HepG2 (cell line): Measurements from ENCODE around the gene GLYATL3. TPM values are rescaled to one million over a fixed set of nuclear protein-coding genes. Genes with fewer than 3 reads are reported as not detected.

ENCODE experiments used
- ATAC-seq: fragments of 200-7000 bp; cut with Tn5 transposase; 3 replicates; pipeline ENCODE4 v1.9.1; 2020; ENCODE audit warnings: mild to moderate bottlenecking, moderate library complexity
- BruUV-seq: library from RNA; stranded (reverse); fragments of 400-500 nt; replicated peaks from 2 replicates; lab custom pipeline; 2021; lab: Mats Ljungman, UMichigan
- CTCF ChIA-PET: fragments of 300-600 bp; formaldehyde crosslinking; extraction: SDS; loops from one replicate; lab custom pipeline; 2021; ENCODE audit warnings: low total read pairs, inconsistent platforms, low intra/inter-chr PET ratio; lab: Yijun Ruan, JAX
- POLR2A ChIA-PET: fragments of 350-600 bp; sonication (Branson Sonifier 250); formaldehyde crosslinking; loops from one replicate; lab custom pipeline; 2020; ENCODE audit warnings: antibody characterized with exemption, inconsistent platforms; lab: Yijun Ruan, JAX
- DNase-seq: peaks from one replicate; pipeline ENCODE4 v3.0.0-alpha.2; 2015; ENCODE audit warnings: low spot score
- FAIRE-seq: peaks from 3 replicates; lab custom pipeline; 2011; peaks lifted over from hg19 to GRCh38; lab: Jason Lieb, UNC
- H2AFZ ChIP-seq: one replicate; pipeline ENCODE4 v1.6.1; 2011; ENCODE audit warnings: low read length, inconsistent platforms
- H3K27ac ChIP-seq: fragments of 300-600 bp; 3 replicates; pipeline ENCODE4 v1.8.0; 2011; ENCODE audit warnings: mixed run types, mild to moderate bottlenecking, mixed read lengths, low read length, inconsistent platforms; ENCODE audit not compliant: insufficient read depth; ENCODE audit errors: extremely low read length
- H3K27me3 ChIP-seq, 2 experiments: fragments of 200-600 bp in 1 of 2; 2 replicates in 1 of 2; 3 replicates in 1 of 2; pipeline versions ENCODE4 v1.6.0 to v1.8.0; 2011; ENCODE audit warnings: low read length in 2 of 2, mild to moderate bottlenecking in 2 of 2, moderate library complexity in 2 of 2, inconsistent platforms in 1 of 2; ENCODE audit not compliant: insufficient read depth in 2 of 2, control insufficient read depth in 1 of 2
- H3K36me3 ChIP-seq, 2 experiments: fragments of 200-600 bp in 1 of 2; replicated peaks in 1 of 2; 2 replicates in 1 of 2; 3 replicates in 1 of 2; pipeline versions ENCODE4 v1.5.1 to v1.8.0; 2011; ENCODE audit warnings: low read length in 2 of 2, inconsistent platforms in 1 of 2; ENCODE audit not compliant: insufficient read depth in 2 of 2, control insufficient read depth in 1 of 2
- H3K4me1 ChIP-seq: 2 replicates; pipeline ENCODE4 v1.5.1; 2012; ENCODE audit warnings: low read length, inconsistent platforms; ENCODE audit not compliant: insufficient read depth
- H3K4me2 ChIP-seq: 2 replicates; pipeline ENCODE4 v1.6.0; 2011; ENCODE audit warnings: low read depth, low read length, inconsistent platforms
- H3K4me3 ChIP-seq, 3 experiments: fragments of 200-600 bp in 1 of 3; sonication (generic), shearing (Covaris generic) in 1 of 3; replicated peaks in 1 of 3; 2 replicates each; pipeline ENCODE4 v1.5.1; 2011 to 2016; ENCODE audit warnings: low read length in 3 of 3, inconsistent platforms in 2 of 3, low read depth in 2 of 3, mild to moderate bottlenecking in 2 of 3, control low read depth in 1 of 3, mixed read lengths in 1 of 3; ENCODE audit not compliant: insufficient read depth in 1 of 3
- H3K79me2 ChIP-seq: one replicate; pipeline ENCODE4 v1.6.1; 2011; ENCODE audit warnings: low read length, inconsistent platforms; ENCODE audit not compliant: insufficient read depth
- H3K9ac ChIP-seq: 2 replicates; pipeline ENCODE4 v1.6.0; 2011; ENCODE audit warnings: mild to moderate bottlenecking, low read depth, low read length, inconsistent platforms; ENCODE audit not compliant: insufficient read depth
- H3K9me3 ChIP-seq: 2 replicates; pipeline ENCODE4 v1.5.1; 2012; ENCODE audit warnings: mild to moderate bottlenecking, low read length
- H4K20me1 ChIP-seq: 2 replicates; pipeline ENCODE4 v1.6.0; 2011; ENCODE audit warnings: inconsistent platforms, mild to moderate bottlenecking, low read length, moderate library complexity; ENCODE audit not compliant: insufficient read depth
- CSRNP1 ChIP-seq: sonication (generic); formaldehyde crosslinking; IDR thresholded peaks from 2 replicates; pipeline ENCODE4 v1.8.1; 2023; ENCODE audit warnings: mild to moderate bottlenecking, missing genetic modification reagents
- DNMT1 ChIP-seq: sonication (generic); formaldehyde crosslinking; IDR thresholded peaks from 2 replicates; pipeline ENCODE4 v1.5.1; 2020; ENCODE audit warnings: mild to moderate bottlenecking, missing genetic modification reagents
- GLMP ChIP-seq: sonication (generic); formaldehyde crosslinking; IDR thresholded peaks from 2 replicates; pipeline ENCODE4 v1.9.0; 2021; ENCODE audit warnings: missing genetic modification reagents, mild to moderate bottlenecking, borderline replicate concordance
- HOMEZ ChIP-seq: IDR thresholded peaks from 2 replicates; pipeline ENCODE4 v1.6.1; 2016; ENCODE audit warnings: low read depth
- KDM5B ChIP-seq: sonication (generic); formaldehyde crosslinking; IDR thresholded peaks from 2 replicates; pipeline ENCODE4 v1.4.0; 2020; ENCODE audit warnings: missing genetic modification reagents, mild to moderate bottlenecking, borderline replicate concordance
- TAF15 ChIP-seq: fragments of 200-400 bp; formaldehyde crosslinking; IDR thresholded peaks from one replicate; pipeline ENCODE4 v1.6.1; 2018; ENCODE audit warnings: mild to moderate bottlenecking, low read depth, low read length; ENCODE audit not compliant: poor library complexity, severe bottlenecking
- ZNF263 ChIP-seq: sonication (generic); formaldehyde crosslinking; IDR thresholded peaks from 2 replicates; pipeline ENCODE4 v1.4.0; 2020; ENCODE audit warnings: missing genetic modification reagents
- ZNF772 ChIP-seq: sonication (generic); formaldehyde crosslinking; IDR thresholded peaks from 2 replicates; pipeline ENCODE4 v1.5.0; 2020; ENCODE audit warnings: mild to moderate bottlenecking, missing genetic modification reagents
- ZNF777 ChIP-seq: sonication (generic); formaldehyde crosslinking; IDR thresholded peaks from 2 replicates; pipeline ENCODE4 v1.4.0; 2020; ENCODE audit warnings: missing genetic modification reagents
- ZSCAN12 ChIP-seq: sonication (generic); formaldehyde crosslinking; IDR thresholded peaks from 2 replicates; pipeline ENCODE4 v1.9.0; 2021; ENCODE audit warnings: mild to moderate bottlenecking, missing genetic modification reagents
- ZSCAN22 ChIP-seq: sonication (generic); formaldehyde crosslinking; IDR thresholded peaks from 2 replicates; pipeline ENCODE4 v1.4.0; 2020; ENCODE audit warnings: mild to moderate bottlenecking, missing genetic modification reagents
- ZSCAN29 ChIP-seq: sonication (generic); formaldehyde crosslinking; conservative IDR thresholded peaks from 2 replicates; pipeline ENCODE4 v1.4.0; 2020; ENCODE audit warnings: mild to moderate bottlenecking, missing genetic modification reagents
- WGBS: methylation state at CpG from one replicate; pipeline ENCODE4 v1.1.6; 2017; ENCODE audit warnings: low lambda C conversion rate; 5-methylcytosine and 5-hydroxymethylcytosine counted together
- in situ Hi-C: cut with HindIII; loops from 2 replicates; pipeline ENCODE4 v1.10.0; 2017; ENCODE audit warnings: low pct_unique_long_range_greater_than_20kb; ENCODE audit not compliant: extremely low pct_ligation_motif_present
- intact Hi-C: fragments of 100-400 bp; cut with micrococcal nuclease; formaldehyde crosslinking; loops from one replicate; pipeline ENCODE4 v1.10.0; 2022; ENCODE audit not compliant: unreplicated experiment
- polyA plus RNA-seq, 8 experiments: library from polyadenylated mRNA; depleted of rRNA in 3 of 8; stranded (reverse) in 7 of 8; unstranded in 1 of 8; fragments of >200 nt; fragmentation: Illumina TruSeq in 4 of 8; extraction: Trizol in 4 of 8; gene quantifications; 2 replicates each; pipeline versions ENCODE4 v1.2.1 to v1.2.3, GENCODE V29; 2011 to 2016; ENCODE audit warnings: low read depth in 4 of 8, missing spikeins in 1 of 8, mixed read lengths in 1 of 8; ENCODE audit not compliant: insufficient read depth in 1 of 8
- total RNA-seq, 5 experiments: library from RNA; depleted of rRNA; stranded (reverse); fragments of >200 nt; fragmentation: Illumina TruSeq; extraction: Trizol; gene quantifications; 2 replicates each; pipeline ENCODE4 v1.2.3, GENCODE V29; 2016; ENCODE audit warnings: low read depth in 1 of 5

GLYATL3 gene
- total and polyA plus RNA-seq, 2 of the 13 experiments (the other 11 are each of a cell fraction or from before 2014, with no cell fraction given), result 0.05 TPM; not detected in 1

- no peak for TF ChIP-seq ZSCAN12 (CRISPR knock-in tag)
- no peak for TF ChIP-seq ZSCAN22 (CRISPR knock-in tag)
- TF ChIP-seq GLMP, result no peak
- TF ChIP-seq DNMT1 (CRISPR knock-in tag), result peak; percentile 57; the same call in 1 of the 2 replicates
- 0 out of 2 replicates have a peak, but pooled peaks have one; percentile 20 for TF ChIP-seq ZNF777 (CRISPR knock-in tag)
- peak; percentile 36; the same call in 1 of the 2 replicates for TF ChIP-seq KDM5B (CRISPR knock-in tag)
Observed at GRCh38 chr6:49550492-49551077, 50.9 kb downstream of the GLYATL3 start, which contains the start of gene C6orf141 (continued).

- Histone ChIP-seq H3K36me3 (no peaks in the 10 kb centered on the region), H2AFZ (peak overlapping the region; percentile 0), H3K9me3 (no peaks in the 10 kb centered on the region), H3K27me3 (peaks cover 4 to 22% of the 10 kb centered on the region in 2 experiments; a peak in 4 of 5 replicates), H3K4me1 (peaks cover 31% of the 10 kb centered on the region), H3K9ac (no peak overlapping the region), H3K27ac (no peak overlapping the region), H3K4me3 (peak overlapping the region; percentile 17 to 37 (median 32); a peak in 3 of 6 replicates), H4K20me1 (no peaks in the 10 kb centered on the region), H3K79me2 (no peaks in the 10 kb centered on the region), H3K4me2 (peak overlapping the region; percentile 77)
- FAIRE-seq (no peak), ATAC-seq (peak; percentile 88), DNase-seq (no peak)
- ChIA-PET CTCF (no interaction called here), POLR2A (no interaction called here)
- intact Hi-C loops, result no loop called here
- 15% methylated on average over 25 of the region's 38 CpGs for WGBS
- in situ Hi-C loops, result no loop called here
- BruUV-seq, result no TSS peak
- TF ChIP-seq ZNF263 (peak; percentile 81), ZSCAN29 (CRISPR knock-in tag) (no peak), CSRNP1 (0 out of 2 replicates have a peak, but pooled peaks have one; percentile 28), ZNF772 (CRISPR knock-in tag) (0 out of 2 replicates have a peak, but pooled peaks have one; percentile 16), TAF15 (no peak), HOMEZ (no peak), KDM5B (CRISPR knock-in tag) (peak; percentile 9; the same call in 1 of the 2 replicates)
Observed at GRCh38 chr6:49551078-49551865, 51.5 kb downstream of the GLYATL3 start.
